Measurements from ENCODE around the gene DOCK4.

Gene DOCK4

DNA sequence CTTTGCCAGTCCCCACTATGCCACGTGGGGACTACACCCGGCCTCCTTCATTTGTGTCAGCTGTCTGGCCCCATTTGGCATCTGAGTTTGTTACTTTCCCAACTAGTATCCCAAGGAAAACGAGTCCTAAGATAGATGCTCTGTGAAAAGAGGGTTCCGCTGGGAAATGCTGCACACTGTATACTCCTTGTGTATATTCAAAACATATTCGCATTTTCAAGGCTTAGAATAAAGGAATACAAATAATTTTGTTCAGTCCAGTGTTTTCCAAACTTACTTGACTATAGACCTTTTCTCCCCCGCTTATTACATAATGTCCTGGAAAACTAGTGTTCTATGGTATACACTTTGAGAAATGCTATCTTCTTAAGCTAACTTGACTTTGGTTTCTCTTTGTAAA lies 476.1 kb downstream of the DOCK4 start:
- no peak for DNase-seq (ENCODE audit: low spot score)
- in situ Hi-C loops (cut with MboI; ENCODE audit: low pct_unique_long_range_greater_than_20kb, low sequenced_read_pairs, unreplicated experiment), result loop anchor here (25.0 kb wide), 4 partner anchors 243 to 1157 kb away; partner anchors contain the start of gene LRRN3
- TF ChIP-seq, protein P1, sequence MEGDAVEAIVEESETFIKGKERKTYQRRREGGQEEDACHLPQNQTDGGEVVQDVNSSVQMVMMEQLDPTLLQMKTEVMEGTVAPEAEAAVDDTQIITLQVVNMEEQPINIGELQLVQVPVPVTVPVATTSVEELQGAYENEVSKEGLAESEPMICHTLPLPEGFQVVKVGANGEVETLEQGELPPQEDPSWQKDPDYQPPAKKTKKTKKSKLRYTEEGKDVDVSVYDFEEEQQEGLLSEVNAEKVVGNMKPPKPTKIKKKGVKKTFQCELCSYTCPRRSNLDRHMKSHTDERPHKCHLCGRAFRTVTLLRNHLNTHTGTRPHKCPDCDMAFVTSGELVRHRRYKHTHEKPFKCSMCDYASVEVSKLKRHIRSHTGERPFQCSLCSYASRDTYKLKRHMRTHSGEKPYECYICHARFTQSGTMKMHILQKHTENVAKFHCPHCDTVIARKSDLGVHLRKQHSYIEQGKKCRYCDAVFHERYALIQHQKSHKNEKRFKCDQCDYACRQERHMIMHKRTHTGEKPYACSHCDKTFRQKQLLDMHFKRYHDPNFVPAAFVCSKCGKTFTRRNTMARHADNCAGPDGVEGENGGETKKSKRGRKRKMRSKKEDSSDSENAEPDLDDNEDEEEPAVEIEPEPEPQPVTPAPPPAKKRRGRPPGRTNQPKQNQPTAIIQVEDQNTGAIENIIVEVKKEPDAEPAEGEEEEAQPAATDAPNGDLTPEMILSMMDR (IDR thresholded peaks at IDR 0.05; ENCODE audit: extremely low read depth, insufficient read depth, missing control alignments), result no peak

DNA sequence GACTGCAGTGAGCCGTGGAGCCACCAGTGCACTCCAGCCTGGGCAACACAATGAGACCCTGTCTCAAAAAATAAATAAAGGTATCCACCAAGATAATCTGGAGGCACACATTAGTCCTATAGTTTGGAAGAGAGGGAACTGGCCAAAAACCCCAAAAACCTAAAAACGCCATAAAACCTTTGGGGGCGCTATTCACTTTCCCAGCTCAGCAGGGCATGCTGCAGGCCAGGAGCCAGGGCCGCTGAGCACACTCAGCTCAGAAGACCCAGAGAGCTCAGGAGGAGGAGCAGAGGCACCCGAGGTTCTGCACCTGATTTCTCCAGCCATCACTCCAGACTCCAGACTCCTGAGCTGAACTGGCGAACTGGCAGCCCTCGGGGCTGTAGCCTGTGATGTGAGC lies 476.7 kb downstream of the DOCK4 start:
- in situ Hi-C loops (cut with MboI; ENCODE audit: low pct_unique_long_range_greater_than_20kb, low sequenced_read_pairs, unreplicated experiment), result loop anchor here (25.0 kb wide), 4 partner anchors 242 to 1158 kb away; partner anchors contain the start of gene LRRN3
- TF ChIP-seq, protein P1 (IDR thresholded peaks at IDR 0.05; ENCODE audit: extremely low read depth, insufficient read depth, missing control alignments), result no peak
- DNase-seq (ENCODE audit: low spot score), result no peak

DNA sequence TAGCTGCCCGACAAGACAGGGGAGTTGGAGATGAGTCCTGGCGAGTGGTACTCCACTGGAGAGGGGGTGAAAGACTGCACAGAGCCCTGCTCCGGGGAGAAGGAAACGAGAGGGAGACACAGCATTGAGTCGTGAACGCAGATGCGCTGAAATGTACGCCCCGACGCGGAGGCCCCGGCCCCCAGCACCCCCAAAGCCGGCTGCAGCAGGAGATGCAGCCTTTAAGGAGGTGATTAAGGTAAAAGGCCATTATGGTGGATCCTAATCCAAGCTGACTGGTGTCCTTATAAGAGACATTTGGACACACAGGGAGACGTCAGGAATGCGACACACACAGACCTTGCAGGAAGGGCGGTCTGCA lies 477.6 kb downstream of the DOCK4 start:
- DNase-seq (ENCODE audit: low spot score), result no peak
- TF ChIP-seq, protein P1 (IDR thresholded peaks at IDR 0.05; ENCODE audit: extremely low read depth, insufficient read depth, missing control alignments), result no peak
- in situ Hi-C loops (cut with MboI; ENCODE audit: low pct_unique_long_range_greater_than_20kb, low sequenced_read_pairs, unreplicated experiment), result loop anchor here (25.0 kb wide), 4 partner anchors 241 to 1159 kb away; partner anchors contain the start of gene LRRN3

DNA sequence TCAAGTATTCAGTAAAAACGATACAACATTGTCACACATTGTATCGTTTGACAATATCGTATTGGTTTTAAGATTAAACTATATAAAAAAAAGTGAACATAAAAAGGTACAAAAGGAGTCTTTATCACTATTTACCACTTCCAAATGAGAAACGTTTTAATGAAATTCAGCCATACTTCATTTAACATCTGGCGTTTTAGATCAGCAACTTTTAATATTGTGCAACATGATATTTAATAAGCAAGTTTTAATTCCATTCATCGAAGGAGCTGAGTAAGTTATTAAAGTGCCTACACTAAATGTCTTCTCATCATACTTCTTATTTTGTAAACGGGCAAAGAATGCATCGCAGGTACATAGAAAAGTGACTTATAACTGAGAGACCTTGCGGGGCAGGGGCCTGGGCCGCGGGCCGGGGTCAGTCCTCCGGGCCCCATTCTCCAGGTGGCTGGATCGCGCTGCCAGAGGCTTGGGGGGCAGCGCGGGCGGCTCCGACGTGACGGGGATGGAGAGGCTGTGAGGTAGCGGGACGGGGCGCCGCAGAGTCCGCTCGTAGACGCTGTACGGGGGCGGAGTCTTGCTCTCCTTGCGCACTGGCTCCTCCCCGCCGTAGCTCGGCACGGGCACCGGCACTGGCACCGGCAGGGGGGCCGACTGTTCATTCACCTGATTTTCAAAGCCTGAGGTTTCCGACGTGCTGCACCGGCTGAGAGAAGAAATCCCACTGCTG lies 478.1 kb downstream of the DOCK4 start:
- in situ Hi-C loops (cut with MboI; ENCODE audit: low pct_unique_long_range_greater_than_20kb, low sequenced_read_pairs, unreplicated experiment), result loop anchor here (25.0 kb wide), 4 partner anchors 241 to 1159 kb away; partner anchors contain the start of gene LRRN3
- DNase-seq (ENCODE audit: low spot score), result no peak
- TF ChIP-seq, protein P1 (IDR thresholded peaks at IDR 0.05; ENCODE audit: extremely low read depth, insufficient read depth, missing control alignments), result no peak

DNA sequence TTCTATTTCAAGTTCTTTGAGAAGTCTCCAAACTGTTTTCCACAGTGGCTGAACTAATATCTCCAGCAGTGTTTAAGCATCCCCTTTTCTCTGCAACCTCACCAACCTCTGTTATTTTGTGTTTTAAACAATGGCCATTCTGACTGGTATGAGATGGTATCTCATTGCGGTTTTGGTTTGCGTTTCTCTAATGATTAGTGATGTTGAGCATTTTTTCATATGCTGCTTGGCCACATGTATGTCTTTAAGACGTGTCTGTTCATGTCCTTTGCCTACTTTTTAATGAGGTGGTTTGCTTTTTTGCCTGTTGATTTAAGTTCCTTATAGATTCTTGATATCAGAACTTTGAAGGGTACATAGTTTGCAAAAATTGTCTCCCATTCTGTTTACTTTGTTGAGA lies 487.3 kb downstream of the DOCK4 start:
- in situ Hi-C loops (cut with MboI; ENCODE audit: low pct_unique_long_range_greater_than_20kb, low sequenced_read_pairs, unreplicated experiment), result no loop called here
- TF ChIP-seq, protein P1 (IDR thresholded peaks at IDR 0.05; ENCODE audit: extremely low read depth, insufficient read depth, missing control alignments), result no peak
- no peak for DNase-seq (ENCODE audit: low spot score)

DNA sequence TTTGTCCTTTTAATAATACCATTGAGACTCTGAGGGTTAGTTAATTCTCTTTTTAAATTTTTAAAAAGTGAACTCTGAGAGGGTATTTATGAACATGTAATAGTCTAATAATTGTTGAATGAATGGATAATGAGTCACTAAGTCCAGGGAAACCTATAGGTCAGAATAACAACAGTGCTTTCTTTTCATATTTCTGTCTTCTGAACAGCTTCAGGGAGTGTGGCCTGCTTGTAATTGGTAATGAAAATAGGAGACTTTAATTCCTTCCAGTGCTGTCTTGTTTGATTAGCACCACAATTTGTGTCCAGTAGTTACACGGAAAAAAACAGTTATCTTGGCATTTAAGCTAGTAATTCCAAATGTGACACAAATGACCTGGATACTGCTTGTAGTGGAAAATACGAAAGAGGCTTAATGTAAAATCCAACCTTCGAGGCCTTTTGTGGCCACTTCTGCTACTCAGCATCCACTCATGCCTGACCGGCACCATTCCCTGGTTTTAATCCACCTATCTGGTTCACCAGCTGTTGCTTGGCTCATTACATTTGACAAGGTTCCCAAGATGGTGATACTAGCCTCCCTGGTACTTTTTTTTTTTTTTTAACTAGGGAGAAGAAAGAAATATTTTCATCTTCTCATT lies 494.7 kb downstream of the DOCK4 start:
- TF ChIP-seq, protein P1 (IDR thresholded peaks at IDR 0.05; ENCODE audit: extremely low read depth, insufficient read depth, missing control alignments), result no peak
- in situ Hi-C loops (cut with MboI; ENCODE audit: low pct_unique_long_range_greater_than_20kb, low sequenced_read_pairs, unreplicated experiment), result no loop called here
- DNase-seq (ENCODE audit: low spot score), result no peak

Data from GM13977 (cell line).